Fibroblast of villous mesenchyme (primary cell): Measurements from ENCODE around the gene MDN1. TPM values are rescaled to one million over a fixed set of nuclear protein-coding genes. Genes with fewer than 3 reads are reported as not detected.
"Not testable (repeated sequence)": the region's sequence is repeated elsewhere in the genome, so short reads cannot be mapped to it uniquely, and the experiment has no call there.

ENCODE experiments used
- DNase-seq: peaks from one replicate; pipeline ENCODE4 v3.0.0-alpha.2; 2010; ENCODE audit warnings: low read depth
- H3K4me3 ChIP-seq: 2 replicates; pipeline ENCODE4 v1.5.1; 2011; ENCODE audit warnings: low read depth, mild to moderate bottlenecking, low read length
- CTCF ChIP-seq: IDR thresholded peaks from 2 replicates; pipeline ENCODE4 v1.5.1; 2012; ENCODE audit warnings: low read depth, mild to moderate bottlenecking, low read length; ENCODE audit not compliant: insufficient read depth
- total RNA-seq: library from RNA; depleted of rRNA; stranded (reverse); fragments of >200 nt; gene quantifications from 2 replicates; pipeline ENCODE4 v1.2.3, GENCODE V29; 2012

MDN1 gene
- total RNA-seq, 1 donor = 27.2 TPM

GRCh38 chr6:89817481-89817880 lies 2.1 kb downstream of the MDN1 start:
- H3K4me3 ChIP-seq = no peak overlapping the region
- DNase-seq = no peak
- no peak for TF ChIP-seq CTCF

GRCh38 chr6:89813422-89813821 lies 6.2 kb downstream of the MDN1 start:
- H3K4me3 ChIP-seq, DNase-seq: not testable (repeated sequence)

GRCh38 chr6:89807581-89807980 lies 12.0 kb downstream of the MDN1 start:
- no peak for DNase-seq
- no peak overlapping the region for H3K4me3 ChIP-seq
- no peak for TF ChIP-seq CTCF

- no peak for TF ChIP-seq CTCF
- DNase-seq = no peak
- H3K4me3 ChIP-seq = no peak overlapping the region
These were observed 13.7 kb downstream of the MDN1 start for GRCh38 chr6:89805814-89806371.

GRCh38 chr6:89803271-89803670 lies 16.3 kb downstream of the MDN1 start:
- no peak for TF ChIP-seq CTCF
- H3K4me3 ChIP-seq = no peak overlapping the region
- DNase-seq = no peak

GRCh38 chr6:89799756-89800155 lies 19.8 kb downstream of the MDN1 start:
- no peak for DNase-seq
- no peak overlapping the region for H3K4me3 ChIP-seq
- TF ChIP-seq CTCF = no peak

GRCh38 chr6:89799096-89799495 lies 20.5 kb downstream of the MDN1 start:
- TF ChIP-seq CTCF = no peak
- DNase-seq = no peak
- H3K4me3 ChIP-seq = no peak overlapping the region
